IMR-90 (cell line): ENCODE data around the gene S100A16. TPM values are rescaled to one million over a fixed set of nuclear protein-coding genes. Genes with fewer than 3 reads are reported as not detected.

Source experiments
- ATAC-seq: fragments of 200-7000 bp; cut with Tn5 transposase; 2 replicates; pipeline ENCODE4 v1.9.1; 2020; ENCODE audit warnings: low read depth, mild to moderate bottlenecking, moderate library complexity
- BruUV-seq: library from RNA; stranded (reverse); fragments of 400-500 nt; replicated peaks from 2 replicates; lab custom pipeline; 2021; lab: Mats Ljungman, UMichigan
- CTCF ChIA-PET: fragments of 300-600 bp; formaldehyde crosslinking; extraction: SDS; loops from one replicate; lab custom pipeline; 2021; ENCODE audit warnings: antibody characterized with exemption; lab: Yijun Ruan, JAX
- POLR2A ChIA-PET: fragments of 300-600 bp; sonication (Branson Sonifier 250); formaldehyde crosslinking; loops from one replicate; lab custom pipeline; 2022; ENCODE audit warnings: antibody characterized with exemption; ENCODE audit not compliant: unreplicated experiment; lab: Charles Lee
- DNase-seq: peaks from one replicate; pipeline ENCODE4 v3.0.0; 2013
- H2AFZ ChIP-seq: replicated peaks from 2 replicates; pipeline ENCODE3; 2013; ENCODE audit warnings: low read length, mild to moderate bottlenecking; ENCODE audit not compliant: poor library complexity
- H2AK5ac ChIP-seq: 2 replicates; pipeline ENCODE4 v1.6.1; 2013; ENCODE audit warnings: low read depth, low read length, inconsistent platforms
- H2AK9ac ChIP-seq: replicated peaks from 2 replicates; pipeline ENCODE3; 2013; ENCODE audit warnings: mild to moderate bottlenecking, low read depth, low read length, moderate library complexity; ENCODE audit not compliant: poor library complexity
- H2BK120ac ChIP-seq: 2 replicates; pipeline ENCODE4 v1.6.1; 2013; ENCODE audit warnings: low read depth, low read length, inconsistent platforms
- H2BK15ac ChIP-seq: 3 replicates; pipeline ENCODE4 v1.6.1; 2013; ENCODE audit warnings: low read depth, low read length, inconsistent platforms
- H2BK20ac ChIP-seq: 2 replicates; pipeline ENCODE4 v1.6.1; 2013; ENCODE audit warnings: low read depth, mild to moderate bottlenecking, inconsistent platforms, low read length, moderate library complexity
- H2BK5ac ChIP-seq: 2 replicates; pipeline ENCODE4 v1.6.1; 2013; ENCODE audit warnings: mild to moderate bottlenecking, low read depth, low read length, inconsistent platforms; ENCODE audit not compliant: poor library complexity, severe bottlenecking
- H3K14ac ChIP-seq: replicated peaks from 2 replicates; pipeline ENCODE4 v1.6.1; 2013; ENCODE audit warnings: low read depth, low read length, inconsistent platforms
- H3K18ac ChIP-seq: 2 replicates; pipeline ENCODE4 v1.6.1; 2013; ENCODE audit warnings: low read depth, low read length, control low read depth
- H3K23ac ChIP-seq: 2 replicates; pipeline ENCODE4 v1.6.1; 2013; ENCODE audit warnings: low read depth, low read length, inconsistent platforms
- H3K27ac ChIP-seq: 2 replicates; pipeline ENCODE4 v1.5.1; 2013; ENCODE audit warnings: mild to moderate bottlenecking, control low read depth, low read length; ENCODE audit not compliant: insufficient read depth
- H3K27me3 ChIP-seq: 2 replicates; pipeline ENCODE4 v1.6.1; 2013; ENCODE audit warnings: low read length; ENCODE audit not compliant: control insufficient read depth, insufficient read depth
- H3K36me3 ChIP-seq: 2 replicates; pipeline ENCODE4 v1.6.1; 2013; ENCODE audit warnings: low read length, mixed read lengths; ENCODE audit not compliant: control insufficient read depth, insufficient read depth
- H3K4ac ChIP-seq: 2 replicates; pipeline ENCODE4 v1.6.1; 2013; ENCODE audit warnings: low read depth, low read length, inconsistent platforms
- H3K4me1 ChIP-seq: 2 replicates; pipeline ENCODE4 v1.6.1; 2013; ENCODE audit warnings: low read length, mixed read lengths; ENCODE audit not compliant: control insufficient read depth, insufficient read depth
- H3K4me2 ChIP-seq: 2 replicates; pipeline ENCODE4 v1.6.1; 2013; ENCODE audit warnings: low read depth, mild to moderate bottlenecking, control low read depth, low read length, moderate library complexity
- H3K4me3 ChIP-seq: 2 replicates; pipeline ENCODE4 v1.5.1; 2013; ENCODE audit warnings: low read depth, mild to moderate bottlenecking, control low read depth, low read length, moderate library complexity; ENCODE audit not compliant: insufficient read depth
- H3K56ac ChIP-seq: 2 replicates; pipeline ENCODE4 v1.6.1; 2013; ENCODE audit warnings: low read length, inconsistent platforms; ENCODE audit not compliant: insufficient read depth; ENCODE audit errors: extremely low read depth
- H3K79me1 ChIP-seq, 2 experiments: 2 replicates each; pipeline ENCODE4 v1.6.1; 2013; ENCODE audit warnings: low read length in 2 of 2, inconsistent platforms in 1 of 2, low read depth in 1 of 2
- H3K9ac ChIP-seq: 2 replicates; pipeline ENCODE4 v1.6.1; 2013; ENCODE audit warnings: low read depth, low read length, control low read depth
- H3K9me1 ChIP-seq: 2 replicates; pipeline ENCODE4 v1.6.1; 2013; ENCODE audit warnings: low read length, inconsistent platforms; ENCODE audit not compliant: insufficient read depth
- H3K9me3 ChIP-seq: 2 replicates; pipeline ENCODE4 v1.6.1; 2013; ENCODE audit warnings: low read length; ENCODE audit not compliant: control insufficient read depth, insufficient read depth
- H4K20me1 ChIP-seq: 2 replicates; pipeline ENCODE4 v1.6.1; 2013; ENCODE audit warnings: low read length, inconsistent platforms; ENCODE audit not compliant: insufficient read depth
- H4K5ac ChIP-seq: 2 replicates; pipeline ENCODE4 v1.6.1; 2013; ENCODE audit warnings: mild to moderate bottlenecking, low read depth, low read length, control low read depth
- H4K8ac ChIP-seq, 2 experiments: 2 replicates each; pipeline ENCODE4 v1.6.1; 2013; ENCODE audit warnings: low read depth in 2 of 2, low read length in 2 of 2, control low read depth in 1 of 2, inconsistent platforms in 1 of 2
- H4K91ac ChIP-seq: 2 replicates; pipeline ENCODE4 v1.6.1; 2013; ENCODE audit warnings: low read depth, low read length, inconsistent platforms; ENCODE audit not compliant: insufficient read depth
- BHLHE40 ChIP-seq: fragments of 150-350 bp; IDR thresholded peaks from 2 replicates; pipeline ENCODE4 v1.6.1; 2016; ENCODE audit warnings: mild to moderate bottlenecking, low read depth, low read length
- CEBPB ChIP-seq: IDR thresholded peaks from 2 replicates; pipeline ENCODE4 v1.6.1; 2012; ENCODE audit warnings: low read depth, low read length, improper control_type of control experiment
- CHD1 ChIP-seq: IDR thresholded peaks from 2 replicates; pipeline ENCODE4 v1.6.1; 2012; ENCODE audit warnings: low read depth, low read length, improper control_type of control experiment
- FOS ChIP-seq: fragments of 150-350 bp; IDR thresholded peaks from 2 replicates; pipeline ENCODE4 v1.6.1; 2016; ENCODE audit warnings: low read depth, low read length
- MAFK ChIP-seq: IDR thresholded peaks from 2 replicates; pipeline ENCODE4 v1.6.1; 2012; ENCODE audit warnings: low read depth, low read length, improper control_type of control experiment
- MAZ ChIP-seq: IDR thresholded peaks from 2 replicates; pipeline ENCODE4 v1.6.1; 2012; ENCODE audit warnings: low read depth, mild to moderate bottlenecking, low read length, improper control_type of control experiment, moderate library complexity, borderline replicate concordance
- MXI1 ChIP-seq: IDR thresholded peaks from 2 replicates; pipeline ENCODE4 v1.6.1; 2012; ENCODE audit warnings: low read depth, mild to moderate bottlenecking, low read length, moderate library complexity, borderline replicate concordance
- NFE2L2 ChIP-seq: fragments of 150-350 bp; IDR thresholded peaks from 2 replicates; pipeline ENCODE4 v1.6.1; 2016; ENCODE audit warnings: low read depth, mild to moderate bottlenecking, low read length
- POLR2A ChIP-seq: IDR thresholded peaks from 2 replicates; pipeline ENCODE4 v1.6.1; 2012; ENCODE audit warnings: mild to moderate bottlenecking, low read depth, low read length
- RAD21 ChIP-seq: IDR thresholded peaks from 2 replicates; pipeline ENCODE4 v1.6.1; 2012; ENCODE audit warnings: low read length, improper control_type of control experiment
- RCOR1 ChIP-seq: IDR thresholded peaks from 2 replicates; pipeline ENCODE4 v1.6.1; 2012; ENCODE audit warnings: mild to moderate bottlenecking, low read length, improper control_type of control experiment; ENCODE audit not compliant: insufficient replicate concordance
- RFX5 ChIP-seq: IDR thresholded peaks from 2 replicates; pipeline ENCODE4 v1.8.0; 2012; ENCODE audit warnings: low read depth, mild to moderate bottlenecking, low read length, moderate library complexity
- SMC3 ChIP-seq: fragments of 150-350 bp; IDR thresholded peaks from 2 replicates; pipeline ENCODE4 v1.6.1; 2016; ENCODE audit warnings: low read depth, mild to moderate bottlenecking, antibody characterized with exemption, low read length, moderate library complexity
- WGBS, 2 experiments: methylation state at CpG; one replicate each; pipeline versions ENCODE4 v1.1.5 to v1.1.7; 2013; ENCODE audit warnings: missing lambda C conversion rate in 2 of 2; ENCODE audit not compliant: insufficient read length in 1 of 2; ENCODE audit errors: extremely low coverage in 2 of 2; 5-methylcytosine and 5-hydroxymethylcytosine counted together
- dilution Hi-C: fragments of 300-500 bp; cut with HindIII; formaldehyde crosslinking; loops from one replicate; pipeline ENCODE4 v1.14.3; 2018; ENCODE audit warnings: low sequenced_read_pairs; ENCODE audit not compliant: unreplicated experiment
- in situ Hi-C: fragments of 300-500 bp; cut with MboI; formaldehyde crosslinking; loops from 3 replicates; pipeline ENCODE4 v1.14.3; 2019; ENCODE audit warnings: low sequenced_read_pairs, inconsistent platforms, mixed read lengths
- intact Hi-C: fragments of 100-400 bp; cut with micrococcal nuclease; formaldehyde crosslinking; loops from 2 replicates; pipeline ENCODE4 v1.10.0; 2022
- polyA plus RNA-seq, 3 experiments: library from polyadenylated mRNA; depleted of rRNA; stranded (reverse); fragments of >200 nt; gene quantifications; 2 replicates each; pipeline ENCODE4 v1.2.3, GENCODE V29; 2012; ENCODE audit warnings: low replicate concordance in 1 of 3
- total RNA-seq: library from RNA; depleted of rRNA; stranded (reverse); fragments of >200 nt; gene quantifications from 2 replicates; pipeline ENCODE4 v1.2.3, GENCODE V29; 2012
- TF ChIP-seq, protein P1 (sequence below): fragments of 150-350 bp; IDR thresholded peaks from 2 replicates; pipeline ENCODE4 v1.6.1; 2017; ENCODE audit warnings: mild to moderate bottlenecking, antibody characterized with exemption, low read length, low read depth
- TF ChIP-seq, protein P2 (sequence below): fragments of 150-350 bp; IDR thresholded peaks from 2 replicates; pipeline ENCODE4 v1.6.1; 2016; ENCODE audit warnings: low read depth, mild to moderate bottlenecking, low read length, moderate library complexity, borderline replicate concordance
- TF ChIP-seq, protein P3 (sequence below): conservative IDR thresholded peaks from 2 replicates; pipeline ENCODE4 v1.5.1; 2012; ENCODE audit warnings: mild to moderate bottlenecking, low read depth, low read length, improper control_type of control experiment

The S100A16 gene
- total and polyA plus RNA-seq, 2 of the 4 experiments (the other 2 are of a cell fraction): 201 to 515 TPM

DNA sequence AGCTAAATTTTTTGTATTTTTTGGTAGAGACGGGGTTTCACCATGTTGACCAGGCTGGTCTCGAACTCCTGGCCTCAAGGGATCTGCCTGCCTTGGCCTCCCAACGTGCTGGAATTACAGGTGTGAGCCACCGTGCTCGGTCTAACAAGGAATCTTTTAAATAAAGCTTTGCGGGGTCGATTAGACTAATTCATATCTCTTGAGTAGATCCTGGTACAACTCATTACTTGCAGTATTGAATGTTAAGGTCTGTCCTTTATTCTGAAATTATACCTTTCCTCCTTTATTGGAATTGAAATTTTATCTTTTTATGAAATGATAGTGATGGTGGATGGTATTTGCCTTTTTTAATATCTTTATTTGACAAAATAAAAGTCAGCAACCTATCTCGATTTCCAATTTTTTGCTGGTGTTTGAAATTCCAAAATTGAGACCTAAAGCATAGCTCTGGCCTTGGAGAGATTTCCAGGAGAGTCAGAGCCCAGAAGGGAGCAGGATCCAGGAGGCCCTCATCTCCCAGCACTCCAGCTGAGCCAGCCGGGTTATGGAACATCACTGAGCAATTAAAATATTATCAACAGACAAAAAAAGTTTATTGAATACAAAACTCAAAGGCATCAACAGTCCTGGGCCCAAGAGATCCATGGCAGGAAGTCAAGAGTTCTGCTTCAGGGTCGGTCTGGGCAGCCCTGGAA lies 52.0 kb downstream of the S100A16 start:
- Histone ChIP-seq H2BK120ac (no peak overlapping the region), H3K9me1 (peaks cover 11% of the 10 kb centered on the region; the same call in 1 of the 2 replicates), H3K4me1 (peaks cover 8% of the 10 kb centered on the region), H2AFZ (no peak overlapping the region), H3K18ac (no peak overlapping the region), H4K91ac (no peak overlapping the region), H3K56ac (no peak overlapping the region), H2BK5ac (no peak overlapping the region), H2BK15ac (no peak overlapping the region), H3K36me3 (no peaks in the 10 kb centered on the region), H4K8ac (no peak overlapping the region), H3K4me2 (no peak overlapping the region), H4K5ac (no peak overlapping the region), H3K4ac (no peak overlapping the region), H3K79me1 (peaks cover 4 to 23% of the 10 kb centered on the region in 2 experiments; a peak in 3 of 4 replicates), H3K9ac (no peak overlapping the region), H3K23ac (no peak overlapping the region), H3K14ac (no peak overlapping the region), H3K9me3 (no peaks in the 10 kb centered on the region), H3K4me3 (no peak overlapping the region), H3K27ac (no peak overlapping the region), H4K20me1 (no peaks in the 10 kb centered on the region), H2AK9ac (no peak overlapping the region), H3K27me3 (no peaks in the 10 kb centered on the region), H2BK20ac (no peak overlapping the region), H2AK5ac (no peak overlapping the region)
- no TSS peak for BruUV-seq
- CTCF ChIA-PET: interaction anchor here (1.0 kb wide), 1 partner anchor 28 kb away, joined by 3 read pairs; no protein-coding TSS in a partner anchor
- intact Hi-C loops: no loop called here
- TF ChIP-seq CEBPB (no peak), RCOR1 (no peak), FOS (no peak), BHLHE40 (no peak), CHD1 (no peak), MAZ (no peak), NFE2L2 (no peak), POLR2A (no peak), MXI1 (no peak), RAD21 (no peak), SMC3 (no peak), MAFK (no peak), RFX5 (no peak)
- TF ChIP-seq, protein P1, sequence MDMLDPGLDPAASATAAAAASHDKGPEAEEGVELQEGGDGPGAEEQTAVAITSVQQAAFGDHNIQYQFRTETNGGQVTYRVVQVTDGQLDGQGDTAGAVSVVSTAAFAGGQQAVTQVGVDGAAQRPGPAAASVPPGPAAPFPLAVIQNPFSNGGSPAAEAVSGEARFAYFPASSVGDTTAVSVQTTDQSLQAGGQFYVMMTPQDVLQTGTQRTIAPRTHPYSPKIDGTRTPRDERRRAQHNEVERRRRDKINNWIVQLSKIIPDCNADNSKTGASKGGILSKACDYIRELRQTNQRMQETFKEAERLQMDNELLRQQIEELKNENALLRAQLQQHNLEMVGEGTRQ: no peak
- TF ChIP-seq, protein P2, sequence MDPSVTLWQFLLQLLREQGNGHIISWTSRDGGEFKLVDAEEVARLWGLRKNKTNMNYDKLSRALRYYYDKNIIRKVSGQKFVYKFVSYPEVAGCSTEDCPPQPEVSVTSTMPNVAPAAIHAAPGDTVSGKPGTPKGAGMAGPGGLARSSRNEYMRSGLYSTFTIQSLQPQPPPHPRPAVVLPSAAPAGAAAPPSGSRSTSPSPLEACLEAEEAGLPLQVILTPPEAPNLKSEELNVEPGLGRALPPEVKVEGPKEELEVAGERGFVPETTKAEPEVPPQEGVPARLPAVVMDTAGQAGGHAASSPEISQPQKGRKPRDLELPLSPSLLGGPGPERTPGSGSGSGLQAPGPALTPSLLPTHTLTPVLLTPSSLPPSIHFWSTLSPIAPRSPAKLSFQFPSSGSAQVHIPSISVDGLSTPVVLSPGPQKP: no peak
- TF ChIP-seq, protein P3, sequence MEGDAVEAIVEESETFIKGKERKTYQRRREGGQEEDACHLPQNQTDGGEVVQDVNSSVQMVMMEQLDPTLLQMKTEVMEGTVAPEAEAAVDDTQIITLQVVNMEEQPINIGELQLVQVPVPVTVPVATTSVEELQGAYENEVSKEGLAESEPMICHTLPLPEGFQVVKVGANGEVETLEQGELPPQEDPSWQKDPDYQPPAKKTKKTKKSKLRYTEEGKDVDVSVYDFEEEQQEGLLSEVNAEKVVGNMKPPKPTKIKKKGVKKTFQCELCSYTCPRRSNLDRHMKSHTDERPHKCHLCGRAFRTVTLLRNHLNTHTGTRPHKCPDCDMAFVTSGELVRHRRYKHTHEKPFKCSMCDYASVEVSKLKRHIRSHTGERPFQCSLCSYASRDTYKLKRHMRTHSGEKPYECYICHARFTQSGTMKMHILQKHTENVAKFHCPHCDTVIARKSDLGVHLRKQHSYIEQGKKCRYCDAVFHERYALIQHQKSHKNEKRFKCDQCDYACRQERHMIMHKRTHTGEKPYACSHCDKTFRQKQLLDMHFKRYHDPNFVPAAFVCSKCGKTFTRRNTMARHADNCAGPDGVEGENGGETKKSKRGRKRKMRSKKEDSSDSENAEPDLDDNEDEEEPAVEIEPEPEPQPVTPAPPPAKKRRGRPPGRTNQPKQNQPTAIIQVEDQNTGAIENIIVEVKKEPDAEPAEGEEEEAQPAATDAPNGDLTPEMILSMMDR: no peak
- ATAC-seq (no peak), DNase-seq (no peak)
- in situ Hi-C loops: loop anchor here (10.0 kb wide), 1 partner anchor 46 kb away; no protein-coding TSS in a partner anchor
- no CpG with 5 or more reads among the region's 10 CpGs for WGBS, 2 experiments
- dilution Hi-C loops: no loop called here
- POLR2A ChIA-PET: no interaction called here
